Neuronal stem cell (in vitro differentiated cells): Measurements from ENCODE around the gene NSMCE1.
A peak's percentile ranks its signal among the peaks of the same experiment; 100 is the strongest.

ENCODE experiments used
- DNase-seq: peaks from one replicate; pipeline ENCODE4 v3.0.0-alpha.2; 2013; ENCODE audit warnings: low spot score
- H2AFZ ChIP-seq: one replicate; pipeline ENCODE4 v1.6.1; 2013; ENCODE audit warnings: mild to moderate bottlenecking, low read length, inconsistent platforms
- H2AK5ac ChIP-seq: 2 replicates; pipeline ENCODE4 v1.6.1; 2013; ENCODE audit warnings: low read depth, mild to moderate bottlenecking, inconsistent platforms, low read length, moderate library complexity, mixed read lengths
- H2BK120ac ChIP-seq: 2 replicates; pipeline ENCODE4 v1.6.1; 2013; ENCODE audit warnings: low read depth, mild to moderate bottlenecking, inconsistent platforms, low read length, moderate library complexity, mixed read lengths
- H2BK12ac ChIP-seq: one replicate; pipeline ENCODE4 v1.6.1; 2013; ENCODE audit warnings: low read length, inconsistent platforms
- H2BK15ac ChIP-seq: 2 replicates; pipeline ENCODE4 v1.6.1; 2013; ENCODE audit warnings: mild to moderate bottlenecking, low read length, inconsistent platforms, mixed read lengths
- H2BK5ac ChIP-seq: one replicate; pipeline ENCODE4 v1.6.1; 2013; ENCODE audit warnings: inconsistent platforms, mild to moderate bottlenecking, low read length, moderate library complexity
- H3K14ac ChIP-seq: one replicate; pipeline ENCODE4 v1.6.1; 2013; ENCODE audit warnings: low read length, inconsistent platforms
- H3K18ac ChIP-seq: 2 replicates; pipeline ENCODE4 v1.6.1; 2013; ENCODE audit warnings: low read length, inconsistent platforms
- H3K23ac ChIP-seq: 2 replicates; pipeline ENCODE4 v1.6.1; 2013; ENCODE audit warnings: low read depth, mild to moderate bottlenecking, mixed read lengths, low read length, inconsistent platforms; ENCODE audit not compliant: poor library complexity
- H3K27ac ChIP-seq: replicated peaks from 3 replicates; pipeline ENCODE4 v1.5.1; 2013; ENCODE audit warnings: low read length, inconsistent platforms
- H3K27me3 ChIP-seq, 3 experiments: 2 replicates each; pipeline ENCODE4 v1.6.1; 2013; ENCODE audit warnings: low read length in 3 of 3, mild to moderate bottlenecking in 2 of 3, inconsistent platforms in 1 of 3, low read depth in 1 of 3, mixed read lengths in 1 of 3, moderate library complexity in 1 of 3; ENCODE audit not compliant: control insufficient read depth in 3 of 3, insufficient read depth in 3 of 3
- H3K36me3 ChIP-seq, 2 donors: replicated peaks in 1 of 2; 2 replicates each; pipeline ENCODE4 v1.6.1; 2013; ENCODE audit warnings: low read length in 2 of 2; ENCODE audit not compliant: control insufficient read depth in 2 of 2, insufficient read depth in 2 of 2
- H3K4ac ChIP-seq: 2 replicates; pipeline ENCODE4 v1.6.1; 2013; ENCODE audit warnings: inconsistent platforms, mild to moderate bottlenecking, low read length, moderate library complexity
- H3K4me1 ChIP-seq, 2 donors: 1 replicate in 1 of 2; 2 replicates in 1 of 2; pipeline ENCODE4 v1.6.1; 2013; ENCODE audit warnings: low read length in 2 of 2, low read depth in 1 of 2; ENCODE audit not compliant: control insufficient read depth in 2 of 2, insufficient read depth in 1 of 2
- H3K4me2 ChIP-seq: one replicate; pipeline ENCODE4 v1.6.1; 2013; ENCODE audit warnings: mild to moderate bottlenecking, low read length, inconsistent platforms; ENCODE audit not compliant: insufficient read depth, poor library complexity, severe bottlenecking
- H3K4me3 ChIP-seq, 2 donors: 2 replicates each; pipeline ENCODE4 v1.5.1; 2013; ENCODE audit warnings: low read length in 2 of 2, mild to moderate bottlenecking in 2 of 2, inconsistent platforms in 1 of 2, moderate library complexity in 1 of 2
- H3K79me1 ChIP-seq: one replicate; pipeline ENCODE4 v1.6.1; 2013; ENCODE audit warnings: low read depth, mild to moderate bottlenecking, inconsistent platforms, low read length, moderate library complexity
- H3K9ac ChIP-seq: one replicate; pipeline ENCODE4 v1.6.1; 2013; ENCODE audit warnings: mild to moderate bottlenecking, low read depth, low read length, inconsistent platforms; ENCODE audit not compliant: poor library complexity
- H3K9me3 ChIP-seq, 2 donors: replicated peaks in 1 of 2; 2 replicates each; pipeline versions ENCODE3 to v1.6.1; 2013; ENCODE audit warnings: low read length in 2 of 2, mild to moderate bottlenecking in 2 of 2, inconsistent platforms in 1 of 2, low read depth in 1 of 2, mixed read lengths in 1 of 2, moderate library complexity in 1 of 2; ENCODE audit not compliant: control insufficient read depth in 2 of 2, insufficient read depth in 1 of 2
- H4K8ac ChIP-seq: one replicate; pipeline ENCODE4 v1.6.1; 2013; ENCODE audit warnings: low read depth, mild to moderate bottlenecking, inconsistent platforms, low read length, moderate library complexity
- H4K91ac ChIP-seq: one replicate; pipeline ENCODE4 v1.6.1; 2013; ENCODE audit warnings: low read length, low read depth, mild to moderate bottlenecking, inconsistent platforms; ENCODE audit not compliant: poor library complexity
- whole genome bisulfite sequencing, 2 donors: extraction: QIAGEN DNeasy Blood & Tissue Kit; methylation state at CpG; one replicate each; pipeline ENCODE4 v1.1.7; 2013; ENCODE audit warnings: missing lambda C conversion rate in 2 of 2, mixed read lengths in 1 of 2; ENCODE audit not compliant: insufficient read length in 2 of 2, insufficient replicate concordance in 1 of 2; ENCODE audit errors: extremely low coverage in 2 of 2; 5-methylcytosine and 5-hydroxymethylcytosine counted together

NSMCE1 gene

GRCh38 chr16:27235055-27235937 is 33.3 kb downstream of the NSMCE1 start:
- no CpG with 5 or more reads among the region's 23 CpGs for WGBS, 2 donors

DNA sequence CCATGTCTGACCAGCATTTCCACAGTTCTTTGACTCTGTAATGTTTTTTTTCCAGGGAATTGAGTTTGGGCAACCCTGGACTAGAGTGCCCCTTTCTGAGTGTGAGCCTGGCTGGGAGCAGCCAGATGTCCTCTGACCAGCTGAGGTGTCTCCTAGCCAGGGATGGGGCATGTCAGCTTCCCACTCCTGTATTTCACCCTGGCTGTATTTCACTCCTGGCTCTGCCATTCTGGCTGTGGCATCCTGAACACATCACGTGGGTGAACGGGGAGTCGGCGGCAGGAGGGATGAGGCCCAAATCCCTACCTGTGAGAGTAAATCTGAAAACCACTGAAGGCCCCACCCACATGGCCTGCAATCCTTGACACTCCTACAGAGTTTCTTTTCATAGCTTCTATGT is 34.0 kb downstream of the NSMCE1 start:
- Histone ChIP-seq H3K9ac (no peak overlapping the region), H2BK15ac (no peak overlapping the region), H4K8ac (no peak overlapping the region), H2AFZ (no peak overlapping the region), H3K23ac (no peak overlapping the region), H3K4me3 (no peak overlapping the region), H2BK5ac (no peak overlapping the region), H3K36me3 (peaks cover 6 to 48% of the 10 kb centered on the region in 2 donors), H3K27me3 (no peaks in the 10 kb centered on the region), H3K4me1 (peaks cover 12 to 18% of the 10 kb centered on the region in 2 donors), H2BK120ac (no peak overlapping the region), H3K79me1 (peaks cover 1% of the 10 kb centered on the region), H3K14ac (no peak overlapping the region), H3K9me3 (no peaks in the 10 kb centered on the region), H4K91ac (no peak overlapping the region), H2AK5ac (no peak overlapping the region), H3K4ac (no peak overlapping the region), H2BK12ac (no peak overlapping the region), H3K4me2 (no peak overlapping the region), H3K18ac (peak overlapping the region; percentile 30), H3K27ac (no peak overlapping the region)
- no peak for DNase-seq
- no CpG with 5 or more reads among the region's 4 CpGs for WGBS, 2 donors

More at GRCh38 chr16:27235055-27235937, 33.3 kb downstream of the NSMCE1 start:
- Histone ChIP-seq H3K79me1 (peaks cover 1% of the 10 kb centered on the region), H3K4ac (no peak overlapping the region), H2BK15ac (peak overlapping the region; percentile 50), H2BK120ac (no peak overlapping the region), H3K4me1 (peaks cover 12 to 18% of the 10 kb centered on the region in 2 donors), H3K27me3 (no peaks in the 10 kb centered on the region), H3K4me2 (no peak overlapping the region), H3K36me3 (peaks cover 6 to 42% of the 10 kb centered on the region in 2 donors), H3K9ac (no peak overlapping the region), H4K8ac (no peak overlapping the region), H3K18ac (peak overlapping the region; percentile 17), H3K4me3 (no peak overlapping the region), H3K23ac (no peak overlapping the region), H2AK5ac (peak overlapping the region; percentile 57), H3K27ac (no peak overlapping the region), H2AFZ (no peak overlapping the region), H2BK5ac (no peak overlapping the region), H3K9me3 (no peaks in the 10 kb centered on the region), H4K91ac (no peak overlapping the region), H2BK12ac (no peak overlapping the region), H3K14ac (no peak overlapping the region)
- no peak for DNase-seq

- H3K27me3 ChIP-seq = no peaks in the 10 kb centered on the region
- no CpG with 5 or more reads among the region's 8 CpGs for WGBS, 2 donors
- H2BK12ac ChIP-seq = no peak overlapping the region
- H2BK120ac ChIP-seq = no peak overlapping the region
- H3K4me2 ChIP-seq = no peak overlapping the region
- no peak overlapping the region for H3K18ac ChIP-seq
- no peak overlapping the region for H2BK5ac ChIP-seq
- H4K91ac ChIP-seq = no peak overlapping the region
- H3K9me3 ChIP-seq = no peaks in the 10 kb centered on the region
- H3K36me3 ChIP-seq = peaks cover 6 to 48% of the 10 kb centered on the region in 2 donors
- no peak for DNase-seq
- no peak overlapping the region for H2AFZ ChIP-seq
- H4K8ac ChIP-seq = no peak overlapping the region
- H3K23ac ChIP-seq = no peak overlapping the region
- no peak overlapping the region for H3K4ac ChIP-seq
- H3K14ac ChIP-seq = no peak overlapping the region
- peaks cover 12 to 18% of the 10 kb centered on the region in 2 donors for H3K4me1 ChIP-seq
- H3K79me1 ChIP-seq = peaks cover 1% of the 10 kb centered on the region
- H2AK5ac ChIP-seq = no peak overlapping the region
- H3K9ac ChIP-seq = no peak overlapping the region
- H3K4me3 ChIP-seq = no peak overlapping the region
- no peak overlapping the region for H2BK15ac ChIP-seq
- H3K27ac ChIP-seq = no peak overlapping the region
Observed at GRCh38 chr16:27234171-27234570, 34.4 kb downstream of the NSMCE1 start.

DNA sequence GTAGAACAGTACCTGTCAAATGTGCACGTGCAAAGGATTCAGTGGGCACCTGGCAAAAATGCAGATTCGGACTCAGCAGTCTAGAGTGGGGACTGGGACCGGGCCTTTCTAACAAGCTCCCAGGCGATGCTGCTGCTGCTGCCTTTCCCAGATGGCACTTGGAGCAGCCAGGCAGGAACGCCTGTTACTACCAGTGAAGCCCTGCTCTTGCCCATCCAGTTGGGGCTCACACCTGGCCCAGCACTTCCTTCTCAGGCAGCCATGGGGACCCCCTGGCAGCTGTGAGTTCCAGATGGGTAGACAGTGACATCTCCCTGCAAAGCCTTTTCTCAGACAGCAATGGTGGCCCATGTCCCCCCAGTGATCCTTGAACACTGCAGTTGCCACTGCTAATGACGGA is 34.8 kb downstream of the NSMCE1 start:
- Histone ChIP-seq H3K23ac (no peak overlapping the region), H2BK5ac (no peak overlapping the region), H4K91ac (no peak overlapping the region), H2BK120ac (no peak overlapping the region), H3K4me3 (no peak overlapping the region), H2AK5ac (no peak overlapping the region), H3K36me3 (peaks cover 6 to 48% of the 10 kb centered on the region in 2 donors), H3K14ac (no peak overlapping the region), H3K27me3 (no peaks in the 10 kb centered on the region), H3K9me3 (no peaks in the 10 kb centered on the region), H3K18ac (no peak overlapping the region), H3K9ac (no peak overlapping the region), H3K4ac (no peak overlapping the region), H3K79me1 (peaks cover 1% of the 10 kb centered on the region), H2BK12ac (no peak overlapping the region), H3K4me1 (peaks cover 12 to 18% of the 10 kb centered on the region in 2 donors), H3K27ac (no peak overlapping the region), H2BK15ac (no peak overlapping the region), H2AFZ (no peak overlapping the region), H4K8ac (no peak overlapping the region), H3K4me2 (no peak overlapping the region)
- WGBS, 2 donors = no CpG with 5 or more reads among the region's 6 CpGs
- DNase-seq = no peak
